GM19035 (cell line): ENCODE results near the gene PROM2.

ENCODE experiments used
- ATAC-seq: cut with Tn5 transposase; IDR thresholded peaks from one replicate; pipeline ENCODE4 v1.9.1; 2021; ENCODE audit not compliant: unreplicated experiment

Gene PROM2

DNA sequence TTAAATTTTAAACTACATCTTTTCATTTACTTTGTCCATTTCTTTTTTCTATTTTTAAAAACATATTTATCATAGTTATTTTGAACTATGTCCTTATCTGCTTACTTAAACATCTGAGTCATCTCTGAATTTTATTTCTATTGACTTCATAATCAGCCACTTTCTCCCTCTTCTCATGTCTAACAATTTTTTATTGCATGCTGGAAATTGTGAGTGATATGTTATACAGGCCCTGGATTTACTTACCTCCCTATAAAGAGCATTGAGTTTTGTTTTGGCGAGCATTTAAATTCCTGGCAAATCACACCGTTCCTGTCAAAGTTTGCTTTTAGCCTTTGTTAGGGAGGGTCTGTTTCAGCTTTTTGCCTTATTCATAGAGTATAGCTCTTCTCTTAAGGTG lies 62.2 kb downstream of the PROM2 start:
- no peak for ATAC-seq

DNA sequence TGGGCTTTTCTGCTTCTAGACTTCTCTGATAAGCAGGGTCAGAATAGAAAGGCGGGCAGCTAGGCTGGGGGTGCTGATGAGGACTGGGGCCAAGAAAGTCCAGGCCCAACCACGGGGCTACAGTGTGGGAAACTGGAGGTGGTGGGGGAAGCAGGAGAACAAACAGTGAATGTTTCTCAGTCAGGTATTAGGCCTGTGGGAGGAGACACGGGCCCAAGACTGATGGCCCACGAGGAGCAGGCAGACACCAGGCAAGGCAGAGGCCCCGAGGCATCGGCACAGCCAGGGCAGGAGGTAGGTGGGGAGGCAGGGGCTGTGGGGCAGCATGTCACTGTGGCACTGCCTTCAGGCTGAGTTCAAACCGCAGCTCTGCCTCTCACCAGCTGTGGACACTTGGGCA lies 63.6 kb downstream of the PROM2 start:
- ATAC-seq: no peak
